Lower leg skin (tissue), 3 donors: Measurements from ENCODE around the gene EBF4.

ENCODE experiments used
- CTCF ChIP-seq, 3 donors: fragments of 450-650 bp; IDR thresholded peaks; one replicate each; pipeline ENCODE4 v1.5.1; 2016; ENCODE audit warnings: antibody characterized with exemption in 3 of 3, mild to moderate bottlenecking in 3 of 3, moderate library complexity in 2 of 3
- POLR2A ChIP-seq, 2 donors: fragments of 450-650 bp; IDR thresholded peaks; one replicate each; pipeline ENCODE4 v1.6.1; 2016 to 2017; ENCODE audit warnings: antibody characterized with exemption in 2 of 2, mild to moderate bottlenecking in 1 of 2, moderate library complexity in 1 of 2

GRCh38 chr20:2752567-2753460 is 60.2 kb downstream of the EBF4 start:
- peak in 1 of 3 donors; percentile 29 for TF ChIP-seq CTCF (IDR thresholded peaks at IDR 0.05)
- no peak for TF ChIP-seq POLR2A (IDR thresholded peaks at IDR 0.05)
